K562 (cell line): Measurements from ENCODE around the gene MDP1. TPM values are rescaled to one million over a fixed set of nuclear protein-coding genes. Genes with fewer than 3 reads are reported as not detected.

Source experiments
- ATAC-seq: fragments of 200-7000 bp; cut with Tn5 transposase; 3 replicates; pipeline ENCODE4 v1.9.1; 2020; ENCODE audit warnings: moderate library complexity
- Bru-seq: library from RNA; stranded (reverse); fragments of 400-500 nt; gene quantifications from one replicate; lab custom pipeline; 2021; lab: Mats Ljungman, UMichigan
- BruChase-seq, 2 experiments: library from RNA; stranded (reverse); fragments of 400-500 nt; gene quantifications; one replicate each; lab custom pipeline; 2021; lab: Mats Ljungman, UMichigan
- BruUV-seq: library from RNA; stranded (reverse); fragments of 400-500 nt; replicated peaks from 2 replicates; lab custom pipeline; 2021; lab: Mats Ljungman, UMichigan
- CTCF ChIA-PET: fragments of 300-600 bp; formaldehyde crosslinking; extraction: SDS; loops from one replicate; lab custom pipeline; 2021; ENCODE audit warnings: low intra/inter-chr PET ratio; lab: Yijun Ruan, JAX
- POLR2A ChIA-PET: fragments of 300-600, 350-650 bp; sonication (Branson Sonifier 250); formaldehyde crosslinking; extraction: SDS; loops from one replicate; lab custom pipeline; 2021; ENCODE audit warnings: antibody characterized with exemption, inconsistent platforms; lab: Yijun Ruan, JAX
- DNase-seq, 4 experiments: peaks; one replicate each; pipeline versions ENCODE4 v3.0.0 to v3.0.0-alpha.2; 2011 to 2018; ENCODE audit warnings: low spot score in 3 of 4, mixed read lengths in 3 of 4; ENCODE audit errors: extremely low read depth in 1 of 4
- FAIRE-seq: peaks from 2 replicates; lab custom pipeline; 2011; peaks lifted over from hg19 to GRCh38; lab: Jason Lieb, UNC
- H2AFZ ChIP-seq: 2 replicates; pipeline ENCODE4 v1.6.0; 2011; ENCODE audit warnings: low read depth, low read length, control low read depth, inconsistent platforms
- H3K27ac ChIP-seq: fragments of 200-600 bp; 3 replicates; pipeline ENCODE4 v1.8.0; 2011; ENCODE audit warnings: low read depth, mild to moderate bottlenecking, control low read depth, inconsistent platforms, low read length, moderate library complexity, mixed read lengths; ENCODE audit errors: extremely low read depth
- H3K27me3 ChIP-seq, 2 experiments: fragments of 300-600 bp in 1 of 2; 2 replicates in 1 of 2; 3 replicates in 1 of 2; pipeline versions ENCODE4 v1.6.0 to v1.8.0; 2011; ENCODE audit warnings: inconsistent platforms in 2 of 2, low read length in 2 of 2, mild to moderate bottlenecking in 1 of 2, mixed read lengths in 1 of 2, moderate library complexity in 1 of 2; ENCODE audit not compliant: control insufficient read depth in 2 of 2, insufficient read depth in 2 of 2
- H3K36me3 ChIP-seq: fragments of 300-600 bp; 3 replicates; pipeline ENCODE4 v1.8.0; 2011; ENCODE audit warnings: mild to moderate bottlenecking, low read length, inconsistent platforms; ENCODE audit not compliant: control insufficient read depth, insufficient read depth
- H3K4me1 ChIP-seq, 2 experiments: fragments of 200-600 bp in 1 of 2; replicated peaks in 1 of 2; 2 replicates in 1 of 2; 3 replicates in 1 of 2; pipeline versions ENCODE4 v1.5.1 to v1.8.0; 2011; ENCODE audit warnings: inconsistent platforms in 2 of 2, low read length in 2 of 2, mild to moderate bottlenecking in 1 of 2, mixed read lengths in 1 of 2, moderate library complexity in 1 of 2; ENCODE audit not compliant: control insufficient read depth in 2 of 2, insufficient read depth in 2 of 2
- H3K4me2 ChIP-seq: 2 replicates; pipeline ENCODE4 v1.6.1; 2011; ENCODE audit warnings: low read length, control low read depth, inconsistent platforms, mixed read lengths; ENCODE audit not compliant: insufficient read depth
- H3K4me3 ChIP-seq: fragments of 200-600 bp; sonication (generic), shearing (Covaris generic); 2 replicates; pipeline ENCODE4 v1.5.1; 2016; ENCODE audit warnings: control low read depth, inconsistent platforms
- H3K79me2 ChIP-seq: fragments of 200-600 bp; 3 replicates; pipeline ENCODE4 v1.8.0; 2011; ENCODE audit warnings: low read length, inconsistent platforms; ENCODE audit not compliant: control insufficient read depth, insufficient read depth
- H3K9ac ChIP-seq, 2 experiments: 2 replicates each; pipeline versions ENCODE4 v1.6.0 to v1.6.1; 2011; ENCODE audit warnings: low read depth in 2 of 2, low read length in 2 of 2, control low read depth in 1 of 2, inconsistent platforms in 1 of 2, mild to moderate bottlenecking in 1 of 2, mixed read lengths in 1 of 2; ENCODE audit not compliant: insufficient read depth in 1 of 2
- H3K9me1 ChIP-seq: one replicate; pipeline ENCODE4 v1.6.0; 2011; ENCODE audit warnings: inconsistent platforms, mild to moderate bottlenecking, low read length, moderate library complexity; ENCODE audit not compliant: control insufficient read depth, insufficient read depth
- H3K9me3 ChIP-seq: replicated peaks from 2 replicates; pipeline ENCODE4 v1.5.1; 2011; ENCODE audit warnings: low read depth, low read length, inconsistent platforms; ENCODE audit not compliant: control insufficient read depth, insufficient read depth
- H4K20me1 ChIP-seq: replicated peaks from 2 replicates; pipeline ENCODE4 v1.6.1; 2011; ENCODE audit warnings: low read length, inconsistent platforms, mixed read lengths; ENCODE audit not compliant: control insufficient read depth, insufficient read depth
- E2F8 ChIP-seq: fragments of 450-650 bp; IDR thresholded peaks from 2 replicates; pipeline ENCODE4 v1.7.1; 2018; ENCODE audit warnings: mild to moderate bottlenecking, low read depth; ENCODE audit not compliant: partially characterized antibody
- ETV1 ChIP-seq: fragments of 450-650 bp; conservative IDR thresholded peaks from 2 replicates; pipeline ENCODE4 v1.6.1; 2016; ENCODE audit warnings: missing genetic modification characterization, control low read depth, low read depth, missing compliant biosample characterization
- ILF3 ChIP-seq: fragments of 450-650 bp; IDR thresholded peaks from 2 replicates; pipeline ENCODE4 v1.6.1; 2018; ENCODE audit warnings: antibody characterized with exemption, mild to moderate bottlenecking, moderate library complexity, borderline replicate concordance
- NELFE ChIP-seq: IDR thresholded peaks from 2 replicates; pipeline ENCODE4 v1.6.1; 2011; ENCODE audit warnings: mild to moderate bottlenecking; ENCODE audit not compliant: insufficient read depth, insufficient read length
- PKNOX1 ChIP-seq: fragments of 450-650 bp; IDR thresholded peaks from 2 replicates; pipeline ENCODE4 v1.6.1; 2016
- SMAD3 ChIP-seq: fragments of 450-650 bp; formaldehyde crosslinking; conservative IDR thresholded peaks from 2 replicates; pipeline ENCODE4 v1.4.0; 2020; ENCODE audit warnings: mild to moderate bottlenecking
- WGBS: fragments of 100-300 bp; shearing (Covaris generic); methylation state at CpG from one replicate; pipeline ENCODE4 v1.1.6; 2016; ENCODE audit warnings: low coverage, mixed read lengths; ENCODE audit not compliant: insufficient coverage; ENCODE audit errors: missing lambda C conversion rate; 5-methylcytosine and 5-hydroxymethylcytosine counted together
- in situ Hi-C: fragments of 300-500 bp; cut with MboI; formaldehyde crosslinking; loops from 4 replicates; pipeline ENCODE4 v1.15.0; 2018; ENCODE audit warnings: inconsistent platforms, mixed read lengths
- intact Hi-C: fragments of 100-400 bp; cut with micrococcal nuclease; formaldehyde crosslinking; loops from 2 replicates; pipeline ENCODE4 v1.14.2; 2022
- long read RNA-seq, 3 experiments: library from polyadenylated mRNA in 2 of 3; library from RNA in 1 of 3; unstranded in 2 of 3; stranded (forward) in 1 of 3; transcript quantifications; one replicate each; pipeline ENCODE4 v2.0.0, GENCODE V29; 2019 to 2022
- polyA minus RNA-seq, 3 experiments: library from RNA; depleted of rRNA, polyadenylated mRNA; stranded (reverse); fragments of >200 nt; gene quantifications; 2 replicates each; pipeline ENCODE4 v1.2.3, GENCODE V29; 2011
- polyA plus RNA-seq, 8 experiments: library from polyadenylated mRNA; depleted of rRNA in 4 of 8; stranded (reverse) in 5 of 8; unstranded in 3 of 8; fragments of >200 nt; fragmentation: Nextera tagmentation in 2 of 8; fragmentation: Illumina TruSeq in 1 of 8; extraction: Ambion mirVana in 2 of 8; extraction: Trizol in 1 of 8; gene quantifications; 2 replicates each; pipeline versions ENCODE4 v1.2.1 to v1.2.3, GENCODE V29; 2011 to 2014; ENCODE audit warnings: inconsistent platforms in 1 of 8, missing spikeins in 1 of 8
- total RNA-seq, 7 experiments: library from RNA; depleted of rRNA in 6 of 7; stranded (reverse); fragments of >200 nt in 6 of 7; fragmentation: Illumina TruSeq in 2 of 7; extraction: Trizol in 2 of 7; gene quantifications; 2 replicates each; pipeline versions ENCODE4 v1.2.1 to v1.2.3, GENCODE V29; 2011 to 2021; ENCODE audit warnings: low replicate concordance in 1 of 7
- TF ChIP-seq, protein P1 (sequence below): IDR thresholded peaks from 2 replicates; pipeline ENCODE4 v1.6.1; 2011; ENCODE audit warnings: borderline replicate concordance, low read depth, mild to moderate bottlenecking, moderate library complexity, low read length; ENCODE audit not compliant: insufficient read depth, poor library complexity, severe bottlenecking

MDP1 gene
- total RNA-seq (2011; cell fraction: chromatin; rRNA removed; ENCODE audit: low replicate concordance), result 3.0 and 11.2 TPM in 2 replicates
- 8.7 and 9.2 TPM in 2 replicates for total RNA-seq (2011; cell fraction: nucleolus; rRNA removed)
- total RNA-seq (2011; cell fraction: nucleoplasm; rRNA removed), result 3.9 and 5.9 TPM in 2 replicates
- total RNA-seq (2014; rRNA removed) (2.7 and 6.8 TPM in 2 replicates), total RNA-seq (2014; rRNA removed; fragmentation: Illumina TruSeq; extraction: Trizol) (8.9 and 11.0 TPM in 2 replicates), total RNA-seq (2015; rRNA removed; fragmentation: Illumina TruSeq; extraction: Trizol) (7.8 and 8.5 TPM in 2 replicates), total RNA-seq (2021) (10.5 and 11.0 TPM in 2 replicates), polyA plus RNA-seq (2011; rRNA removed) (11.6 and 12.6 TPM in 2 replicates), polyA plus RNA-seq (2014; fragmentation: Illumina TruSeq; extraction: Trizol) (9.1 and 10.1 TPM in 2 replicates), polyA plus RNA-seq (2014; fragmentation: Nextera tagmentation; extraction: Ambion mirVana) (10 to 100 TPM; 27.2 to 29.6 TPM), polyA plus RNA-seq (2014; rRNA removed) (11.9 and 15.3 TPM in 2 replicates), polyA minus RNA-seq (2011; rRNA and poly(A)+ RNA removed) (1.8 and 4.2 TPM in 2 replicates), Bru-seq, nascent RNA (percentile 68 among the genes with signal in this experiment), BruChase-seq, experiment 1, labeled RNA remaining after a 2-hour chase (percentile 57 among the genes with signal in this experiment), BruChase-seq, experiment 2, labeled RNA remaining after a 6-hour chase (percentile 67 among the genes with signal in this experiment)
- 9.7 and 12.9 TPM in 2 replicates for polyA plus RNA-seq (2011; cell fraction: cytosol; rRNA removed)
- 12.8 and 15.2 TPM in 2 replicates for polyA plus RNA-seq (2011; cell fraction: nucleus; rRNA removed)
- polyA plus RNA-seq (2012), result 9.3 and 11.2 TPM in 2 replicates
- polyA minus RNA-seq (2011; cell fraction: cytosol; rRNA and poly(A)+ RNA removed), result 1.7 and 3.4 TPM in 2 replicates
- 5.8 and 6.0 TPM in 2 replicates for polyA minus RNA-seq (2011; cell fraction: nucleus; rRNA and poly(A)+ RNA removed)
- long read RNA-seq, experiment 1, transcript MDP1-201 (6 exons, 730 nt), result major isoform, 7 of 12 reads
- long read RNA-seq, experiment 1, partial matches to known transcripts, result 0 of 12 reads
- long read RNA-seq, experiment 1, other reads (novel, unspliced or antisense), result 0 of 12 reads
- long read RNA-seq, experiment 2, transcript MDP1-201 (6 exons, 730 nt), result major isoform, 5 of 10 reads
- long read RNA-seq, experiment 2, partial matches to known transcripts, result 1 of 10 reads
- long read RNA-seq, experiment 2, other reads (novel, unspliced or antisense), result 1 of 10 reads
- long read RNA-seq, experiment 3, partial matches to known transcripts, result 0 of 4 reads
- long read RNA-seq, experiment 3, other reads (novel, unspliced or antisense), result 0 of 4 reads

- BruUV-seq, result TSS peak; percentile 35
- Histone ChIP-seq H3K9me1 (no peaks in the 10 kb centered on the region), H3K4me2 (peak within 1 kb of the TSS; percentile 95), H3K36me3 (peaks cover 25% of the 10 kb centered on the region; the same call in 2 of the 3 replicates), H3K27ac (peak within 1 kb of the TSS; percentile 71), H3K27me3 (no peaks in the 10 kb centered on the region), H2AFZ (peak within 1 kb of the TSS; percentile 81), H3K79me2 (peaks cover 27% of the 10 kb centered on the region), H3K9ac (peak within 1 kb of the TSS; percentile 77 to 90), H3K4me3 (peak within 1 kb of the TSS; percentile 62), H3K9me3 (no peaks in the 10 kb centered on the region), H3K4me1 (peaks cover 4 to 11% of the 10 kb centered on the region in 2 experiments; a peak in 4 of 5 replicates), H4K20me1 (no peaks in the 10 kb centered on the region)
- ChIA-PET CTCF (interaction anchor here (1.0 to 1.3 kb wide), 2 partner anchors 81 to 82 kb away, joined by 4 to 5 read pairs; no protein-coding TSS in a partner anchor), POLR2A (interaction anchor here (0.8 to 3.6 kb wide), 5 partner anchors 9 to 43 kb away, joined by 3 to 21 read pairs (median 4); partner anchors contain the start of genes TINF2 and TM9SF1)
- FAIRE-seq (peak; percentile 87), ATAC-seq (peak; percentile 87), DNase-seq (peak; percentile 75 to 89 (median 78))
- in situ Hi-C loops (no loop called here), intact Hi-C loops (loop anchor here (1.0 to 2.0 kb wide), 2 partner anchors 17 to 82 kb away; partner anchors contain the start of genes GMPR2 and NEDD8)
- under 1% methylated on average over 24 of the region's 40 CpGs for WGBS
- TF ChIP-seq, protein P1, sequence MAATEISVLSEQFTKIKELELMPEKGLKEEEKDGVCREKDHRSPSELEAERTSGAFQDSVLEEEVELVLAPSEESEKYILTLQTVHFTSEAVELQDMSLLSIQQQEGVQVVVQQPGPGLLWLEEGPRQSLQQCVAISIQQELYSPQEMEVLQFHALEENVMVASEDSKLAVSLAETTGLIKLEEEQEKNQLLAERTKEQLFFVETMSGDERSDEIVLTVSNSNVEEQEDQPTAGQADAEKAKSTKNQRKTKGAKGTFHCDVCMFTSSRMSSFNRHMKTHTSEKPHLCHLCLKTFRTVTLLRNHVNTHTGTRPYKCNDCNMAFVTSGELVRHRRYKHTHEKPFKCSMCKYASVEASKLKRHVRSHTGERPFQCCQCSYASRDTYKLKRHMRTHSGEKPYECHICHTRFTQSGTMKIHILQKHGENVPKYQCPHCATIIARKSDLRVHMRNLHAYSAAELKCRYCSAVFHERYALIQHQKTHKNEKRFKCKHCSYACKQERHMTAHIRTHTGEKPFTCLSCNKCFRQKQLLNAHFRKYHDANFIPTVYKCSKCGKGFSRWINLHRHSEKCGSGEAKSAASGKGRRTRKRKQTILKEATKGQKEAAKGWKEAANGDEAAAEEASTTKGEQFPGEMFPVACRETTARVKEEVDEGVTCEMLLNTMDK, result peak; percentile 77
- TF ChIP-seq ETV1 (tag) (peak; percentile 12; the same call in 1 of the 2 replicates), ILF3 (peak; percentile 77; the same call in 1 of the 2 replicates), PKNOX1 (peak; percentile 68; the same call in 1 of the 2 replicates), SMAD3 (CRISPR knock-in tag) (0 out of 2 replicates have a peak, but pooled peaks have one; percentile 12), NELFE (no peak), E2F8 (peak; percentile 64)
Observed at GRCh38 chr14:24215495-24216344, at the start of gene MDP1. MDP1 (minus strand) TSS chr14:24216066; CDS start chr14:24215955, 111 bp downstream.
